Keratinocyte (primary cell): ENCODE measurements around the gene SLC25A25. TPM values are rescaled to one million over a fixed set of nuclear protein-coding genes. Genes with fewer than 3 reads are reported as not detected.

ENCODE experiments used
- DNase-seq: peaks from one replicate; pipeline ENCODE4 v3.0.0-alpha.2; 2011; ENCODE audit warnings: low read depth, missing footprints, low spot score
- FAIRE-seq: peaks from 2 replicates; lab custom pipeline; 2011; peaks lifted over from hg19 to GRCh38; lab: Jason Lieb, UNC
- H2AFZ ChIP-seq: 2 replicates; pipeline ENCODE4 v1.6.0; 2012; ENCODE audit warnings: low read length, control low read depth, inconsistent platforms; ENCODE audit not compliant: control insufficient read depth
- H3K27ac ChIP-seq: 2 replicates; pipeline ENCODE4 v1.5.1; 2011; ENCODE audit warnings: low read length; ENCODE audit not compliant: control insufficient read depth, insufficient read depth
- H3K27me3 ChIP-seq: 3 replicates; pipeline ENCODE4 v1.6.0; 2011; ENCODE audit warnings: low read length; ENCODE audit not compliant: control insufficient read depth, insufficient read depth; ENCODE audit errors: extremely low read depth
- H3K36me3 ChIP-seq, 2 experiments: 2 replicates in 1 of 2; 3 replicates in 1 of 2; pipeline ENCODE4 v1.5.1; 2011; ENCODE audit warnings: low read length in 2 of 2, mild to moderate bottlenecking in 1 of 2; ENCODE audit not compliant: control insufficient read depth in 2 of 2, insufficient read depth in 2 of 2; ENCODE audit errors: extremely low read depth in 1 of 2
- H3K4me1 ChIP-seq: 3 replicates; pipeline ENCODE4 v1.5.1; 2011; ENCODE audit warnings: low read length; ENCODE audit not compliant: control insufficient read depth, insufficient read depth; ENCODE audit errors: extremely low read depth
- H3K4me2 ChIP-seq: 3 replicates; pipeline ENCODE4 v1.6.0; 2011; ENCODE audit warnings: low read depth, low read length; ENCODE audit not compliant: control insufficient read depth, insufficient read depth; ENCODE audit errors: extremely low read depth
- H3K4me3 ChIP-seq, 3 experiments: fragments of 200-600 bp in 1 of 3; sonication (generic) in 1 of 3; 2 replicates in 2 of 3; 3 replicates in 1 of 3; pipeline ENCODE4 v1.5.1; 2011 to 2016; ENCODE audit warnings: low read length in 3 of 3, mild to moderate bottlenecking in 3 of 3, control low read depth in 2 of 3, inconsistent platforms in 1 of 3, low read depth in 1 of 3, mixed read lengths in 1 of 3, mixed run types in 1 of 3, moderate library complexity in 1 of 3; ENCODE audit not compliant: control insufficient read depth in 2 of 3, insufficient read depth in 2 of 3; ENCODE audit errors: extremely low read depth in 1 of 3
- H3K79me2 ChIP-seq: 2 replicates; pipeline ENCODE4 v1.6.0; 2012; ENCODE audit warnings: low read length; ENCODE audit not compliant: control insufficient read depth, insufficient read depth
- H3K9ac ChIP-seq: 3 replicates; pipeline ENCODE4 v1.6.0; 2011; ENCODE audit warnings: low read length; ENCODE audit not compliant: control insufficient read depth, insufficient read depth; ENCODE audit errors: extremely low read depth
- H3K9me1 ChIP-seq: 3 replicates; pipeline ENCODE4 v1.6.0; 2011; ENCODE audit warnings: low read length; ENCODE audit not compliant: control insufficient read depth, insufficient read depth; ENCODE audit errors: extremely low read depth
- H3K9me3 ChIP-seq: 2 replicates; pipeline ENCODE4 v1.5.1; 2012; ENCODE audit warnings: low read depth, low read length; ENCODE audit not compliant: control insufficient read depth
- H4K20me1 ChIP-seq: 3 replicates; pipeline ENCODE4 v1.6.0; 2011; ENCODE audit warnings: low read length; ENCODE audit not compliant: control insufficient read depth, insufficient read depth; ENCODE audit errors: extremely low read depth
- EZH2 ChIP-seq: IDR thresholded peaks from one replicate; pipeline ENCODE4 v1.6.1; 2012; ENCODE audit warnings: inconsistent platforms, mild to moderate bottlenecking, low read length, moderate library complexity
- dilution Hi-C: fragments of 300-500 bp; cut with MboI; formaldehyde crosslinking; loops from one replicate; pipeline ENCODE4 v1.7.0; 2020; ENCODE audit warnings: low sequenced_read_pairs; ENCODE audit not compliant: extremely low pct_ligation_motif_present
- polyA plus RNA-seq, 5 experiments: library from polyadenylated mRNA; depleted of rRNA in 3 of 5; stranded (reverse) in 3 of 5; stranded (forward) in 1 of 5; unstranded in 1 of 5; fragments of >200 nt; gene quantifications; 1 replicate in 1 of 5; 2 replicates in 3 of 5; 3 replicates in 1 of 5; pipeline versions ENCODE4 v1.2.1 to v1.2.3, GENCODE V29; 2011 to 2012; ENCODE audit warnings: missing spikeins in 2 of 5, low read depth in 1 of 5, low replicate concordance in 1 of 5
- TF ChIP-seq, protein P1 (sequence below), 3 experiments: IDR thresholded peaks in 1 of 3; conservative IDR thresholded peaks in 1 of 3; optimal IDR thresholded peaks in 1 of 3; 2 replicates in 2 of 3; 3 replicates in 1 of 3; pipeline versions ENCODE3 to v1.5.1; 2011; ENCODE audit warnings: low read length in 3 of 3, mild to moderate bottlenecking in 3 of 3, moderate library complexity in 2 of 3, control low read depth in 1 of 3, inconsistent platforms in 1 of 3; ENCODE audit not compliant: insufficient read depth in 2 of 3; ENCODE audit errors: extremely low read depth in 1 of 3

The SLC25A25 gene
- polyA plus RNA-seq, 1 donor (not counting 4 experiments of a cell fraction or from before 2014, with no cell fraction given), result 6.5 TPM

DNA sequence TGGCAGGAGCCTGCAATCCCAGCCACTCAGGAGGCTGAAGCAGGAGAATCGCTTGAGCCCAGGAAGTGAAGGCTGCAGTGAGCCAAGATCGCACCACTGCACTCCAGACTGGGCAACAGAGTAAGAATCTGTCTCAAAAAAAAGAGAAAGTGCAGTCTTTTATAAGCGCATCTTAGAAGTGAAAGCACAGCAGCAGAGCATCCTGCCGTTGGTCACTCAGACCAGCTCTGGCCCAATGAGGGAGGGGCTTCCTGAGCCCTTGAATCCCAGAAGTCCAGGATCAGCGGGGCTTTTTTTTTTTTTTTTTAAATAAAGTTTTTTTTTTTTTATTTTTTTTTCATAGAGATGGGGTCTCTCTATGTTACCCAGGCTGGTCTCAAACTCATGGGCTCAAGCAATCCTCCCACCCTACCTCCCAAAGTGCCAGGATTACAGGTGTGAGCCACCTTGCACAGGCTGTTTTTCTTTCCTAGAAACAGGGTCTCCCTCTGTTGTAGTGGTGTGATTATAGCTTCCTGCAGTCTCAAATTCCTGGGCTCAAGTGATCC is 43.2 kb upstream of the SLC25A25 start:
- no peaks in the 10 kb centered on the region for H3K79me2 ChIP-seq
- DNase-seq (no peak), FAIRE-seq (no peak)
- H3K4me2 ChIP-seq, result no peak overlapping the region
- H4K20me1 ChIP-seq, result no peaks in the 10 kb centered on the region
- no peak overlapping the region for H3K27ac ChIP-seq
- H2AFZ ChIP-seq, result no peak overlapping the region
- H3K36me3 ChIP-seq, result no peaks in the 10 kb centered on the region
- H3K4me3 ChIP-seq, result no peak overlapping the region
- TF ChIP-seq, protein P1, sequence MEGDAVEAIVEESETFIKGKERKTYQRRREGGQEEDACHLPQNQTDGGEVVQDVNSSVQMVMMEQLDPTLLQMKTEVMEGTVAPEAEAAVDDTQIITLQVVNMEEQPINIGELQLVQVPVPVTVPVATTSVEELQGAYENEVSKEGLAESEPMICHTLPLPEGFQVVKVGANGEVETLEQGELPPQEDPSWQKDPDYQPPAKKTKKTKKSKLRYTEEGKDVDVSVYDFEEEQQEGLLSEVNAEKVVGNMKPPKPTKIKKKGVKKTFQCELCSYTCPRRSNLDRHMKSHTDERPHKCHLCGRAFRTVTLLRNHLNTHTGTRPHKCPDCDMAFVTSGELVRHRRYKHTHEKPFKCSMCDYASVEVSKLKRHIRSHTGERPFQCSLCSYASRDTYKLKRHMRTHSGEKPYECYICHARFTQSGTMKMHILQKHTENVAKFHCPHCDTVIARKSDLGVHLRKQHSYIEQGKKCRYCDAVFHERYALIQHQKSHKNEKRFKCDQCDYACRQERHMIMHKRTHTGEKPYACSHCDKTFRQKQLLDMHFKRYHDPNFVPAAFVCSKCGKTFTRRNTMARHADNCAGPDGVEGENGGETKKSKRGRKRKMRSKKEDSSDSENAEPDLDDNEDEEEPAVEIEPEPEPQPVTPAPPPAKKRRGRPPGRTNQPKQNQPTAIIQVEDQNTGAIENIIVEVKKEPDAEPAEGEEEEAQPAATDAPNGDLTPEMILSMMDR (optimal IDR thresholded peaks at IDR 0.05 in 1 of 3, IDR thresholded peaks at IDR 0.05 in 1 of 3, conservative IDR thresholded peaks at IDR 0.05 in 1 of 3; ENCODE audit: extremely low read depth in 1 of 3, insufficient read depth in 2 of 3, low read length in 3 of 3), result no peak
- TF ChIP-seq EZH2, result no peak
- H3K9me3 ChIP-seq, result no peaks in the 10 kb centered on the region
- no peaks in the 10 kb centered on the region for H3K4me1 ChIP-seq
- no peak overlapping the region for H3K9ac ChIP-seq
- H3K27me3 ChIP-seq, result no peaks in the 10 kb centered on the region
- no peaks in the 10 kb centered on the region for H3K9me1 ChIP-seq
- dilution Hi-C loops, result no loop called here

DNA sequence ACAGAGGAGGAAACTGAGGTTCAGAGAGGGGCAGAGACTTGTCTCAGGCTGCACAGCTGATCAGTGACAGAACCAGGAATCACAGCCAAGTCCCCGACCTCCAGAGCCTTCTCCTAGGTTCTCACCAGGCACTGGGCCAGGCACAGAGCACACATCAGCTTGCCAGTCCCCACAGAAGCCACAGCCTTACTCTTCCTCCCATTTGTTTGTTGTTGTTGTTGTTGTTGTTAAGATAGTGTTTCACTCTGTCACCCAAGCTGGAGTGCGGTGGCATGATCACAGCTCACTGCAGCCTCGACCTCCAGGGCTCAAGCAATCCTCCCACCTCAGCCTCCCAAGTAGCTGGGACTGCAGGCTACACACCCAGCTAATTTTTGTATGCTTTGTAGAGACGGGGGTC is 42.3 kb upstream of the SLC25A25 start:
- dilution Hi-C loops, result no loop called here
- DNase-seq, result no peak
- no peak for FAIRE-seq

More for the DNA sequence above, 42.3 kb upstream of the SLC25A25 start:
- no peak overlapping the region for H3K27ac ChIP-seq
- no peaks in the 10 kb centered on the region for H3K9me3 ChIP-seq
- no peaks in the 10 kb centered on the region for H4K20me1 ChIP-seq
- no peaks in the 10 kb centered on the region for H3K27me3 ChIP-seq
- H3K36me3 ChIP-seq, result no peaks in the 10 kb centered on the region
- H3K79me2 ChIP-seq, result no peaks in the 10 kb centered on the region
- TF ChIP-seq, protein P1 (optimal IDR thresholded peaks at IDR 0.05 in 1 of 3, IDR thresholded peaks at IDR 0.05 in 1 of 3, conservative IDR thresholded peaks at IDR 0.05 in 1 of 3; ENCODE audit: extremely low read depth in 1 of 3, insufficient read depth in 2 of 3, low read length in 3 of 3), result no peak
- TF ChIP-seq EZH2, result no peak
- H3K9me1 ChIP-seq, result no peaks in the 10 kb centered on the region
- H3K4me1 ChIP-seq, result no peaks in the 10 kb centered on the region
- no peak overlapping the region for H3K4me2 ChIP-seq
- no peak overlapping the region for H2AFZ ChIP-seq
- H3K9ac ChIP-seq, result no peak overlapping the region
- no peak overlapping the region for H3K4me3 ChIP-seq
